Endothelial cell of umbilical vein (primary cell): Measurements from ENCODE around the gene RPLP2. TPM values are rescaled to one million over a fixed set of nuclear protein-coding genes. Genes with fewer than 3 reads are reported as not detected.

Source experiments
- polyA plus RNA-seq, 4 experiments: library from polyadenylated mRNA; depleted of rRNA in 3 of 4; stranded (reverse) in 3 of 4; unstranded in 1 of 4; fragments of >200 nt; gene quantifications; 2 replicates each; pipeline versions ENCODE4 v1.2.1 to v1.2.3, GENCODE V29; 2011 to 2012; ENCODE audit warnings: missing spikeins in 1 of 4
- small RNA-seq: library from RNA; depleted of rRNA; stranded (forward); fragments of <200 nt; gene quantifications from one replicate; pipeline ENCODE3, GENCODE V24; 2012; ENCODE audit warnings: low replicate concordance, low read depth; ENCODE audit not compliant: insufficient read depth, insufficient read length
- total RNA-seq: library from RNA; stranded (reverse); gene quantifications from 2 replicates; pipeline ENCODE4 v1.2.3, GENCODE V29; 2021

Gene RPLP2
- total and polyA plus RNA-seq, 2 donors (not counting 3 experiments of a cell fraction or from before 2014, with no cell fraction given): 1,579 to 1,739 TPM

Small RNAs within 50 kb of the gene (small RNA-seq; reads per million reads assigned to genes)
- not detected for gene SNORA52

Other genes starting within 250 kb of the RPLP2 start
- gene LMNTD2, start 249.2 kb upstream of the RPLP2 start, total RNA-seq: 1.8 and 2.1 TPM in 2 replicates
- gene LMNTD2, start 249.2 kb upstream of the RPLP2 start, polyA plus RNA-seq: 2.6 and 3.9 TPM in 2 replicates
- gene RASSF7, start 249.0 kb upstream of the RPLP2 start, total RNA-seq: 12.2 and 14.1 TPM in 2 replicates
- gene RASSF7, start 249.0 kb upstream of the RPLP2 start, polyA plus RNA-seq: 19.9 and 27.9 TPM in 2 replicates
- 38.8 and 39.4 TPM in 2 replicates for gene PHRF1, start 233.5 kb upstream of the RPLP2 start, total RNA-seq
- gene PHRF1, start 233.5 kb upstream of the RPLP2 start, polyA plus RNA-seq: 14.2 and 14.8 TPM in 2 replicates
- 12.3 and 14.7 TPM in 2 replicates for gene IRF7, start 194.0 kb upstream of the RPLP2 start, total RNA-seq
- gene IRF7, start 194.0 kb upstream of the RPLP2 start, polyA plus RNA-seq: 12.6 and 23.3 TPM in 2 replicates
- not detected in 2 replicates for gene CDHR5, start 185.0 kb upstream of the RPLP2 start, total RNA-seq
- not detected in 2 replicates for gene CDHR5, start 185.0 kb upstream of the RPLP2 start, polyA plus RNA-seq
- not detected in 2 replicates for gene SCT, start 182.8 kb upstream of the RPLP2 start, total RNA-seq
- gene SCT, start 182.8 kb upstream of the RPLP2 start, polyA plus RNA-seq: not detected in 2 replicates
- 0.24 TPM in 1 of 2 replicates, not detected in the other for gene DRD4, start 172.7 kb upstream of the RPLP2 start, total RNA-seq
- not detected in 2 replicates for gene DRD4, start 172.7 kb upstream of the RPLP2 start, polyA plus RNA-seq
- gene DEAF1, start 114.7 kb upstream of the RPLP2 start, total RNA-seq: 50.3 and 55.7 TPM in 2 replicates
- 43.6 and 45.5 TPM in 2 replicates for gene DEAF1, start 114.7 kb upstream of the RPLP2 start, polyA plus RNA-seq
- 24.1 and 26.6 TPM in 2 replicates for gene TMEM80, start 114.2 kb upstream of the RPLP2 start, total RNA-seq
- 17.9 and 21.2 TPM in 2 replicates for gene TMEM80, start 114.2 kb upstream of the RPLP2 start, polyA plus RNA-seq
- 6.0 and 12.5 TPM in 2 replicates for gene EPS8L2, start 103.7 kb upstream of the RPLP2 start, total RNA-seq
- 5.2 and 5.9 TPM in 2 replicates for gene EPS8L2, start 103.7 kb upstream of the RPLP2 start, polyA plus RNA-seq
- gene TALDO1, start 62.5 kb upstream of the RPLP2 start, total RNA-seq: 287 and 294 TPM in 2 replicates
- gene TALDO1, start 62.5 kb upstream of the RPLP2 start, polyA plus RNA-seq: 184 and 211 TPM in 2 replicates
- gene GATD1, start 32.5 kb upstream of the RPLP2 start, total RNA-seq: 78.5 and 83.1 TPM in 2 replicates
- 70.6 and 90.8 TPM in 2 replicates for gene GATD1, start 32.5 kb upstream of the RPLP2 start, polyA plus RNA-seq
- gene CEND1, start 19.9 kb upstream of the RPLP2 start, total RNA-seq: 0.40 and 0.83 TPM in 2 replicates
- 0.15 and 0.27 TPM in 2 replicates for gene CEND1, start 19.9 kb upstream of the RPLP2 start, polyA plus RNA-seq
- 24.9 and 29.3 TPM in 2 replicates for gene SLC25A22, start 11.7 kb upstream of the RPLP2 start, total RNA-seq
- gene SLC25A22, start 11.7 kb upstream of the RPLP2 start, polyA plus RNA-seq: 24.5 and 27.4 TPM in 2 replicates
- 30.6 and 30.7 TPM in 2 replicates for gene PIDD1, start 4.7 kb upstream of the RPLP2 start, total RNA-seq
- 28.2 and 41.0 TPM in 2 replicates for gene PIDD1, start 4.7 kb upstream of the RPLP2 start, polyA plus RNA-seq
- gene PNPLA2, start 8.9 kb downstream of the RPLP2 start, total RNA-seq: 75.6 and 83.0 TPM in 2 replicates
- 73.1 and 80.3 TPM in 2 replicates for gene PNPLA2, start 8.9 kb downstream of the RPLP2 start, polyA plus RNA-seq
- gene CRACR2B, start 18.0 kb downstream of the RPLP2 start, total RNA-seq: 8.4 and 9.7 TPM in 2 replicates
- 9.3 and 10.7 TPM in 2 replicates for gene CRACR2B, start 18.0 kb downstream of the RPLP2 start, polyA plus RNA-seq
- 515 and 605 TPM in 2 replicates for gene CD151, start 23.0 kb downstream of the RPLP2 start, total RNA-seq
- gene CD151, start 23.0 kb downstream of the RPLP2 start, polyA plus RNA-seq: 1,090 and 1,522 TPM in 2 replicates
- gene POLR2L, start 32.6 kb downstream of the RPLP2 start, total RNA-seq: 252 and 259 TPM in 2 replicates
- gene POLR2L, start 32.6 kb downstream of the RPLP2 start, polyA plus RNA-seq: 146 and 173 TPM in 2 replicates
- gene TSPAN4, start 32.9 kb downstream of the RPLP2 start, total RNA-seq: 86.5 and 114 TPM in 2 replicates
- 199 and 238 TPM in 2 replicates for gene TSPAN4, start 32.9 kb downstream of the RPLP2 start, polyA plus RNA-seq
- gene CHID1, start 100.8 kb downstream of the RPLP2 start, total RNA-seq: 86.2 and 89.8 TPM in 2 replicates
- 98.2 and 107 TPM in 2 replicates for gene CHID1, start 100.8 kb downstream of the RPLP2 start, polyA plus RNA-seq
- gene AP2A2, start 115.9 kb downstream of the RPLP2 start, total RNA-seq: 92.5 and 92.6 TPM in 2 replicates
- gene AP2A2, start 115.9 kb downstream of the RPLP2 start, polyA plus RNA-seq: 89.5 and 109 TPM in 2 replicates
- not detected in 2 replicates for gene MUC6, start 226.8 kb downstream of the RPLP2 start, total RNA-seq
- gene MUC6, start 226.8 kb downstream of the RPLP2 start, polyA plus RNA-seq: not detected in 2 replicates